ENCODE data around the gene EPHB1.
"Not testable (repeated sequence)": the region's sequence is repeated elsewhere in the genome, so short reads cannot be mapped to it uniquely, and the experiment has no call there.

Gene EPHB1

DNA sequence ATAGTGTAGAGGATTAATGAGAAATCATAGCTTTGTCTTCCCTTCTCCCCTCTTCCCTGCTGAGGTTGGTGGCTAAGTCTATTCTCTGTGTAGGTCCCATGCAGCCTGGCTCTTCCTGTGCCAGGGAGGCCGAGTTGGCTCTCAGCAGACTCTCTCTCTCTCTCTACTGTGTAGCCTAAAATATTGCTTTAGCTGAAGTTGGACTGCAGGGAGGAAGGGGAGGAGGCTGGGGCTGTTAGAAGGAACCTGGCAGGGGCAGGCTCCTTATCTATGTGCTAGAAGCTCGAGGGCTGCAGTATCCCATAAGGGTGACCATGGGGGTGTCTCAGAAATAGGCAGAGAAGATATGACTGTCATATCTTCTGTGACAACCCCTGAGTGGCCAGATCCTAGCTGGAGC lies 160.8 kb downstream of the EPHB1 start:
- DNase-seq (ENCODE audit: low spot score), result no peak

DNA sequence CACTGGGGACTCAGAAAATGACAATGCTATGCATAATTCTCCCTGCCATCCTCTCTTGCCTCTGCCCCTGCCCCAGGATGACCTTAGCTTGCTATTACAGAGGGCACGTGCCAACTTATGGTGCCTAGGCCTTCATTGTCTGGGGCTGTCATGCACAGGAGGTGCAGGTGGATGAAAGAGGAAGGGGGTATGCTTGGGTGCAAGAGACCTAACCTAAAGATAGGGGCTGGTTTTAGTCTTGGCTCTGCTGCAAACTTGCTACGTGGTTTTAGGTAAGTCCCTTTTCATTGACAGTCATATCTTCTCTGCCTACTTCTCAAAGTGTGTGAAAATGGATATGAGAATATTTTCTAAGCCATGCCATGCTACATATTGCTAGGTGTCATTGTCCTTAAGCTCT lies 161.3 kb downstream of the EPHB1 start:
- no peak for DNase-seq (ENCODE audit: low spot score)

- DNase-seq (ENCODE audit: low spot score), result no peak
Observed at GRCh38 chr3:134956844-134957243, 161.8 kb downstream of the EPHB1 start.

GRCh38 chr3:134959516-134959915 lies 164.5 kb downstream of the EPHB1 start:
- DNase-seq (ENCODE audit: low spot score), result no peak

DNA sequence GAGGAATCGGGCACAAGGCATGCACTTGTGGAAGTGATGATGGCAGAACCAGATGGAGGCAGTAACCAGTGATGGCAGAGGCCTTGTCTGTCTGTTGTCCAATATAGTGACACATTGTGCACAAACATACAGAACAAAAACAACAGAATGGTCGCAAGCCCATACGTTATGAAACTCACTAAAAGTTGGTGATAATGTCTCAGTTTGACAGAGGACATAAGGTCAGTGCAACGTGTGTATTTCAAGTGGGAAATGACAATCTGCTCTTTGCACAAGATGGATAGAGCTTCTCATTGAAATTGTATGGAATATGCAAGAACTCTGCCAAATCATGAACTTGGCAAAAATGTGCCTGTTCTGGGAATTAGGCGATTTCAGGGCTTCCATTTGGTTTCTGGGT lies 169.2 kb downstream of the EPHB1 start:
- no peak for DNase-seq (ENCODE audit: low spot score)

- DNase-seq (ENCODE audit: low spot score), result no peak
Observed at GRCh38 chr3:134965865-134966481, 170.9 kb downstream of the EPHB1 start.

GRCh38 chr3:134970895-134971294 lies 175.8 kb downstream of the EPHB1 start:
- no peak for DNase-seq (ENCODE audit: low spot score)

DNA sequence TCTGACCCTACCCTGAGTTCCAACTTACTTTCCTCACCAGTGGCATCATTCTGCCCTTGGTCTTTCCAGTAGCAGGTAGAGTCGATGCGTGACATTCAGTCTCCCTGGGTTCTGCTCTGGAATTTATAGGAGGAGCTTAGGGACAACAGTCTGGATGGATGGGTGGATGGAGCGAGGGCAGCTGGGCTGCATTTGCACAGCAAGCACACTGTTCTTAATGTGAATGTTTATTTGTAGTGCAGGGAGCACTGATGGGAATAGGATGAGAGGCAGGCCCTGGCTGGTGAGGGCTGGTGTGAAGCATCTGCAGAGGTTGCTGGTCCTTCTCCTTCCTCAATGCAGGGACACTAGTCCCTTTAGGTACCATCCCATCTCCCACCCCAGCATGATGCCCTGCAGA lies 176.2 kb downstream of the EPHB1 start:
- DNase-seq (ENCODE audit: low spot score), result no peak

GRCh38 chr3:134971907-134972306 lies 176.8 kb downstream of the EPHB1 start:
- not testable (repeated sequence) for DNase-seq (ENCODE audit: low spot score)

GRCh38 chr3:134972836-134973455 lies 177.9 kb downstream of the EPHB1 start:
- DNase-seq (ENCODE audit: low spot score), result no peak

GRCh38 chr3:134974624-134975023 lies 179.6 kb downstream of the EPHB1 start:
- no peak for DNase-seq (ENCODE audit: low spot score)

GRCh38 chr3:134976948-134977347 lies 181.9 kb downstream of the EPHB1 start:
- no peak for DNase-seq (ENCODE audit: low spot score)

- DNase-seq (ENCODE audit: low spot score), result no peak
Observed at GRCh38 chr3:134978658-134979057, 183.6 kb downstream of the EPHB1 start.

DNA sequence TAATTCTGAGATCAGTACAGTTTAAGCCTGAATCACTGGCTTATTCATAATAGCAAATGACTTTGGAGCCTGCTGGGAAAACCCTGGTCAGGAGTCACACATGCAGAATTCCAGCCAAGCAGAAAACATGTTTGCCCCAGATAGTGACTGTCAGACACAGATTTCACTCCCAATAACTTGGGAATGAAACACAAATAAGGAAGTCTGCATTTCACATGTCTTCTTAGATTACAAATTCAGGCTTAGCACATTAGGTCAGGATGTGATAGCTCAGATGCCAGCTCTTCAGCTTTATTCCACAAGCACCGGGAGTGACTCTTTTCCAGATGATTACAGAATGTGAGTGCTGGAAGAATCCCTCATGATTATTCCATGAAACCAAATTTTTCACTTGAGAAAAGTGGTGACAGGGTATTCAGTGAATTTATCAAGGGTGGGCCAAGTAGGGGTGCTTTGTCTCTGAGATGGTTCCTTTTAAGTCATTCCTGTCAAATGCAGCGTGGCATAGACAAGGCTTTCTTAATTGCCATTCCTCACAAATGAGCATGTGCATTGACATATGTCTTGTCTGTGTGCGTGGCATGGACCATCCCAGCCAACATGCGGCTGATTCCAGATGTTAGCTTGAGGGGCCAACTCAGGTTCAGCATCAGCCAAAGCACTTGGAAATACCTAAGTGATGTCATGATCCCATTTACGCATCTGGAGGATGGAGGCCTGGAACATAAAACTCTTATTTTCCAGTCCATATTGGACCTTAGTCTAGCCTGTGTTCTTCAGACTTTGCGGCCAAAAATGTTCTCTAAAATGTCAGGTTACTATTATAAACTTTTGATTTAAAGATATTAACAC lies 191.0 kb downstream of the EPHB1 start:
- no peak for DNase-seq (ENCODE audit: low spot score)

DNA sequence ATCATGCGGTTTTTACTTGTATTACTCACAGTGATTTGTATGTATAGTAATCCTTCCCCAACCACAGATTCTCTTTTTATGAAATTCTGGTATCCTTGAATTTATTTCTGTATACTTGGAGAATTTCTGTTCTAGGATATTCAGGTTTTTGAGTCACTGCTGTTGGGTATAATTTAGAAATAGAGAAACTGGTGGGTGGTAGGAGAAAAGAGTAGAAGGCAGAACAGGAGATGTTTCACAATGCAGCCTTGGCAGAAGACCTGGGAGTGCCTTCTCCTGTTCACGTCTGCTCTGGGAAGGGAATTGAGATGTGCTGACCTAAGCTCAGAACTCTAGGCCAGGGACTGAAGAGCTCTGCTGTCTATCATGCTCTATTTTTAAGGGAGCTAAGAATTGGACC lies 193.6 kb downstream of the EPHB1 start:
- DNase-seq (ENCODE audit: low spot score), result no peak

- no peak for DNase-seq (ENCODE audit: low spot score)
Observed at GRCh38 chr3:134991003-134991402, 195.9 kb downstream of the EPHB1 start.

DNA sequence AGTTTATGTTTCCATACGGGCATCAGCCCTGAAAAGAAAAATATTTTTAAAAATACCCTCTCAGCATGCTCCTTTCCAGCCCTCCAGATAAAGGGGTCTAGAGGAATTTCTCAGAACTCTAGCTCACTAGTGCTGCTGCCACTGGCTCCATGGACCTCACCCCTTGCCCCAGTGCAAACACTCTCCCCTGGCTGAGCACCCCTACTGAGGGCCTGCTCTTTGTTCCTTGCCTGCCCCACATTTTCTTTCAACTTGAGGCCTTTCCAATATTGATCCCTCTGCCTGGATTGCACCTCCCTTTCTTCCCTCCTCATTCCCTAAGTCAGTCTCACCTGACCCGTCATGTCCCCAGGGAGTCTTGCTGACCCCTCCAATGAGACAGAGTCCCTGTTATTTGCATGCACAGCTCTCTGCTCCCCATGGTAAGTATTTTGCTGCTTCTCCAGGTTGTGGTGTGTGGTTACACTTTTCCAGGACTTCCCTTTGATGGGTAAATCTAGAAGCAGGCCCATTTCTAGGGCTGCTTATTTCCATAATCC lies 196.5 kb downstream of the EPHB1 start:
- DNase-seq (ENCODE audit: low spot score), result no peak

DNA sequence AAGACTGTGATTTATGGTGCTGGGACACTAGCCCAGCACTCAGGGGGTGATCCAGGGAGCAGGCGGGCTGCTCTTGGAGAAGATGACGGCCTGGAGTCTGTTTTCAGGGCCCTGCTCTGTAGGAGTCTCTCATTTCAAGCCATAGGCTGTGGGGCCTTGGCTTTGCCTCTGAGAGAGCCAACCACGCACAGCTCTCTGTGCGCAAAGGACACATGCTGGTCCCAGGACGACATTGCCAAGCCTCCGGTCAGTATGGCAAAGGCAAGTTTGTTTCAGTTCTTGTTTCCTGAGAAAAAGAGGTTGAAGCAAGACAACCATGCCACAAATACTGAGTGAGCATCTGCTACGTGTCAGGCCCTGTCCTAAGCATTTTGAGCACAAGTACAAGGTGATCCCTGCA lies 197.1 kb downstream of the EPHB1 start:
- no peak for DNase-seq (ENCODE audit: low spot score)

- no peak for DNase-seq (ENCODE audit: low spot score)
Observed at GRCh38 chr3:134992586-134992985, 197.5 kb downstream of the EPHB1 start.

- no peak for DNase-seq (ENCODE audit: low spot score)
Observed at GRCh38 chr3:134993011-134993410, 198.0 kb downstream of the EPHB1 start.

GRCh38 chr3:134998158-134998557 lies 203.1 kb downstream of the EPHB1 start:
- DNase-seq (ENCODE audit: low spot score), result no peak

DNA sequence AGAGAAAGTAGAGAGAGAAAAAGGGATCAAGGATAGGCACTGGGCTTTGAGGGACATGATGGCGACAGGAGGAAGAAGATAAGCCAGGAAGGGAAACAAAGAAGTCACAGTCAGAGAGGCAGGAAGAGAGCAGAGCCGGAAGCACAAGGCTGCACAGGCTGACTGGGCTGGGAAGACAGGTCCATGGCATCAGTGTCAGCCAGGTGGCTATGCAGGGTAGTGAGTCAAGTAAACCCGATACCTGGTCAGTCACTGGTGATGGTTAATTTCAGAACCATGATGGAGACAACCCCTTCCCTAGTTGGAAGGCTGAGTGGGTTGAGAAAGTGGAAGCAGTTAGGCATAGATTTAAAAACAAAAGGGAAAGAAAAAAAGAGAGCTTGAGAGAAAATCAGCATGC lies 203.8 kb downstream of the EPHB1 start:
- DNase-seq (ENCODE audit: low spot score), result no peak

DNA sequence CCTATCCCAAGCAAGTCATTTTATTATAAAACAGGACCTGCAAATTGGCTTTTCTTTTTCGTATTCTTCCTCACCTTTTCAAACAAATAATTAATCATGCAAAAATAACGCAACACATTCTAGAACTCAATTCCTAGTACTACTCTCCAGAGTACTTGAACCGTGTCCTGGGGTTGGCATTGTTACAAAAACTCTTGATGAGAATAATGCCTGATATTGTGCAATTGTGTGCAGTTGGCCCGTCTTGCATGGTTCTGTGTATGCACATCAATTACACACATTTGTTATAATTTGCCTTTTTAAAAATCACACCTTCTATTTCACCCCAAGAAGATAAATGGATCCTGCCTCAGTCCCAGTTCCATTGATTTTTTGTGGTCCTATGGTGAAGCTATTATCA lies 205.4 kb downstream of the EPHB1 start:
- DNase-seq (ENCODE audit: low spot score), result no peak
